Measurements from ENCODE around the gene EBI3. TPM values are rescaled to one million over a fixed set of nuclear protein-coding genes. Genes with fewer than 3 reads are reported as not detected.
"Not testable (repeated sequence)": the region's sequence is repeated elsewhere in the genome, so short reads cannot be mapped to it uniquely, and the experiment has no call there.

Gene EBI3
- total RNA-seq, 4 donors from 2014 or later, result 0.27 to 5.0 (median 0.44) TPM

DNA sequence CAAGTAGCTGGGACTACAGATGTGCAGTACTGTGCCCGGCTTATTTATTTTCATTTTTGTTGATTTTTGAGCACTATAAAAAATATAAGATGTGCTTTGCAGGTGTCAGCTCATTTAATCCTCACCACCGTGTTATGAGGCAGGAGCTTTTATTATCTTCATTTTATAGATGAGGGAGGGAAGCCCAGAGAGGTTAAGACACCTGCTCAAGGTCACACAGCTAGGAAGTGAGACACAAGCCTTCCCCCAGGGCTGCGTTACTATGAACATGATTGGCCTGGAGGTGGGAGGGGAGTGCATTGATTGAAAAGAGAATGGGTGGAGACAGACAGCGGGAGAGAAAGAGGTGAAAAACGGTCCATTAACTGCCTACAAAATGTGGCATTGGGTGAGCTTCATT, 39.7 kb upstream of the EBI3 start:
- H3K27me3 ChIP-seq, result peaks cover 0 to 60% (median 0%) of the 10 kb centered on the region in 4 donors
- H3K4me1 ChIP-seq, result peaks cover 0 to 3% (median 0%) of the 10 kb centered on the region in 3 donors
- no peak for DNase-seq
- no peaks in the 10 kb centered on the region for H3K9me3 ChIP-seq
- H3K36me3 ChIP-seq, result no peaks in the 10 kb centered on the region
- no peak overlapping the region for H3K4me3 ChIP-seq
- TF ChIP-seq, protein P1, sequence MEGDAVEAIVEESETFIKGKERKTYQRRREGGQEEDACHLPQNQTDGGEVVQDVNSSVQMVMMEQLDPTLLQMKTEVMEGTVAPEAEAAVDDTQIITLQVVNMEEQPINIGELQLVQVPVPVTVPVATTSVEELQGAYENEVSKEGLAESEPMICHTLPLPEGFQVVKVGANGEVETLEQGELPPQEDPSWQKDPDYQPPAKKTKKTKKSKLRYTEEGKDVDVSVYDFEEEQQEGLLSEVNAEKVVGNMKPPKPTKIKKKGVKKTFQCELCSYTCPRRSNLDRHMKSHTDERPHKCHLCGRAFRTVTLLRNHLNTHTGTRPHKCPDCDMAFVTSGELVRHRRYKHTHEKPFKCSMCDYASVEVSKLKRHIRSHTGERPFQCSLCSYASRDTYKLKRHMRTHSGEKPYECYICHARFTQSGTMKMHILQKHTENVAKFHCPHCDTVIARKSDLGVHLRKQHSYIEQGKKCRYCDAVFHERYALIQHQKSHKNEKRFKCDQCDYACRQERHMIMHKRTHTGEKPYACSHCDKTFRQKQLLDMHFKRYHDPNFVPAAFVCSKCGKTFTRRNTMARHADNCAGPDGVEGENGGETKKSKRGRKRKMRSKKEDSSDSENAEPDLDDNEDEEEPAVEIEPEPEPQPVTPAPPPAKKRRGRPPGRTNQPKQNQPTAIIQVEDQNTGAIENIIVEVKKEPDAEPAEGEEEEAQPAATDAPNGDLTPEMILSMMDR (IDR thresholded peaks at IDR 0.05), result no peak
- TF ChIP-seq POLR2A (IDR thresholded peaks at IDR 0.05), result no peak
- WGBS, 2 donors, result 50 to 67% methylated on average over 5 of the region's 5 CpGs
- H3K27ac ChIP-seq, result no peak overlapping the region
- intact Hi-C loops (cut with DNase I), result no loop called here

DNA sequence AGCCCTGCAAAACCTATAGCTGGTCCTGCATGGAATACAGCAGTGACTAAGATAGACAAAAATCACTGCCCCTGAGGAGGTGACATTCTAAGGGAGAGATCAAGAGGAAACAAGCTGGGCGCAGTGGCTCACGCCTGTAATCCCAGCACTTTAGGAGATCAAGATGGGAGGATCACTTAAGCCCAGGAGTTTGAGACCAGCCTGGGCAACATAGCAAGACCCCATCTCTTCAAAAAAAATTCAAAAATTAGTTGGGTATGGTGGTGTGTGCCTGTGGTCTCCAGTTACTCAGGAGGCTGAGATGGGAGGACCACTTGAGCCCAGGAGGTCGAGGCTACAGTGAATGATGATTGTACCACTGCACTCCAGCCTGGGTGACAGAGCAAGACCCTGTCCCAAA, 36.8 kb upstream of the EBI3 start:
- H3K27ac ChIP-seq; H3K4me3 ChIP-seq; H3K36me3 ChIP-seq; DNase-seq; H3K9me3 ChIP-seq; H3K4me1 ChIP-seq; intact Hi-C loops (cut with DNase I): not testable (repeated sequence)
- peaks cover 0 to 78% (median 8%) of the 10 kb centered on the region in 4 donors for H3K27me3 ChIP-seq
- WGBS, 2 donors, result 50 to 81% methylated on average over 1 to 3 of the region's 3 CpGs

DNA sequence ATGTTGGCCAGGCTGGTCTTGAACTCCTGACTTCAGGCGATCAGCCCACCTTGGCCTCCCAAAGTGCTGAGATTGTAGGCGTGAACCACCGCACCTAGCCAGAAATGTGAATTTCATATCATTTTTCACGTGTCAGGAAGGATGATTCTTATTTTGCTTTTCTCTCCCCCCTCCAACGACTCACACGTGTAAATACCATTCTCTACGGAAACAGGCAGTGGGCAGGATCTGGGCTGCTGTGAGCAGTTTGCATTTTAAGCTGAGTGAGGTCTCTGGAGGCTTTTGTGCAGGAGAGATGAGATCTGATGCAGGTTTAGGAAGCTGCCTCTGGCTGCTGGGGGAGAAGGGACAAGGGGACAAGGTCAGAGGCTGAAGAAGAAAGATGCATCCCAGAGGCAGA, 35.0 kb upstream of the EBI3 start:
- H3K36me3 ChIP-seq, result no peaks in the 10 kb centered on the region
- TF ChIP-seq, protein P1 (IDR thresholded peaks at IDR 0.05), result no peak
- TF ChIP-seq POLR2A (IDR thresholded peaks at IDR 0.05), result no peak
- H3K27ac ChIP-seq, result no peak overlapping the region
- H3K27me3 ChIP-seq, result peaks cover 6 to 92% (median 13%) of the 10 kb centered on the region in 4 donors
- H3K4me1 ChIP-seq, result peaks cover 0 to 9% (median 7%) of the 10 kb centered on the region in 3 donors
- intact Hi-C loops (cut with DNase I), result no loop called here
- 39 to 41% methylated on average over 7 of the region's 7 CpGs for WGBS, 2 donors
- DNase-seq, result no peak
- H3K9me3 ChIP-seq, result no peaks in the 10 kb centered on the region
- H3K4me3 ChIP-seq, result no peak overlapping the region

DNA sequence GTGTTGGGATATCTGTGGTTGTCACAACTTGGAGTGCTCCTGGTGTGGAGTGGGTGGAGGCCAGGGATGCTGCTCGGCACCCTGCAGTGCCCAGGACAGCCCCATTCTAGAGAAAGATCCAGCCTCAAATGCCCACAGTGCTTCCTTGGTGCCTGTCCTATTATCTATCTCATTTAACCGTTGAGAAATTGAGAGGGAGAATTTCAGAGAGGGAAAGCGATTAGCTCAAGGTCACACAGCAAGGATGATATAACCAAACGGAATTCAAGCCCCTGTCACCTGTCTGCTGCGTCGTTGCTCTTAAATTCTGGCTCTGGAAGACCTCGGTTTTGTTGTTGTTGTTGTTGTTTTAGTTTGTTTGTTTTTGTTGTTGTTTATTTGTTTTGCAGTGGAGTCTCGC, 33.3 kb upstream of the EBI3 start:
- no peaks in the 10 kb centered on the region for H3K36me3 ChIP-seq
- H3K27me3 ChIP-seq, result peaks cover 6 to 92% (median 13%) of the 10 kb centered on the region in 4 donors
- WGBS, 2 donors, result 70 to 77% methylated on average over 7 to 8 of the region's 8 CpGs
- H3K9me3 ChIP-seq, result no peaks in the 10 kb centered on the region
- no peak overlapping the region for H3K4me3 ChIP-seq
- no peak overlapping the region for H3K27ac ChIP-seq
- no peak for TF ChIP-seq POLR2A (IDR thresholded peaks at IDR 0.05)
- TF ChIP-seq, protein P1 (IDR thresholded peaks at IDR 0.05), result no peak
- DNase-seq, result no peak
- intact Hi-C loops (cut with DNase I), result no loop called here
- H3K4me1 ChIP-seq, result peaks cover 0 to 9% (median 7%) of the 10 kb centered on the region in 3 donors

DNA sequence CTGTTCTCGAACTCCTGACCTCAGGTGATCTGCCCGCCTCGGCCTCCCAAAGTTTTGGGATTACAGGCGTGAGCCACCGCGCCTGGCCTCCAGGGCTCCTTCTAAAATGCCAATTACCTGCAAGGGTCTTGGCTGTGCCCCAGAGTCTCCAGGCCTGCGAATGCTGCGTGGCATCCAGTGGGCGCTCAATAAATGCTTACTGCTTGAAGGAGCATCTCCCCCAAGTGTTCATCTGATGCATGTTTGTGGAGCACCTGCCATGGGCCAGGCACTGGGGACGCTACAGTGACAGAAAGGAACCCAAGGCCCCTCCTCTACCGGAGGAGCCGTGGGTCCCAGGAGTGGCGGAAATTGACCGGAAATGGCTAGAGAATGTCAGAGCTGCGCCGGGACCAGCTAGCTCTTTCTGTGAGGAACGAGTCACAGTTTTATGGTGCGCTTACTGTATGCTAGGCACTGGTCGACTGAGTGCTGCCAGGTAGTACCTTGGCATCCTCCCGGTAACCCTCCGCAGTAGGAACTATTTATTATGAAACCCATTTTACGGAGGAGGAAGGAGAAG, 32.7 kb upstream of the EBI3 start:
- no peak for TF ChIP-seq POLR2A (IDR thresholded peaks at IDR 0.05)
- TF ChIP-seq, protein P1 (IDR thresholded peaks at IDR 0.05), result no peak
- Histone ChIP-seq H3K4me3 (no peak overlapping the region), H3K9me3 (no peaks in the 10 kb centered on the region), H3K27me3 (peaks cover 6 to 87% (median 13%) of the 10 kb centered on the region in 4 donors), H3K36me3 (no peaks in the 10 kb centered on the region), H3K4me1 (peaks cover 0 to 9% (median 7%) of the 10 kb centered on the region in 3 donors), H3K27ac (no peak overlapping the region)
- 79 to 91% methylated on average over 14 to 21 of the region's 22 CpGs for WGBS, 2 donors
- intact Hi-C loops (cut with DNase I), result no loop called here
- no peak for DNase-seq

DNA sequence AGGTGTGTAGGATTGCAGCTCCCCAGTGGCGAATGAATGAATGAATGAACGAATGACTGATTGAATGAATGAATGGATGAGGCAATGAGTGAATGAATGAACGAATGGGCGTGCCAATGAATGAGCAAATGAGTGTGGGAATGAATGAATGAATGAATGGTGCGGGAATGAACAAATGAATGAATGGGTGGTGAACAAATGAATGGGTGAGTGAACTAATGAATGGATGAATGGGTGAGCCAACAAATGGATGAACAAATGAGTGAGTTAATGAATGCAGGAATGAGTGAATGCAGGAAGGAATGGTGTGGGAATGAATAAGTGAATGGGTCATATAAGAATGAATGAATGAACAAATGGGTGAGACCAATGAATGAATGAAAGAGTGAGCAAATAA, 32.1 kb upstream of the EBI3 start:
- H3K4me3 ChIP-seq, result no peak overlapping the region
- no peak overlapping the region for H3K27ac ChIP-seq
- 77 to 84% methylated on average over 5 of the region's 5 CpGs for WGBS, 2 donors
- H3K4me1 ChIP-seq, result peaks cover 0 to 9% (median 7%) of the 10 kb centered on the region in 3 donors
- intact Hi-C loops (cut with DNase I), result no loop called here
- H3K9me3 ChIP-seq, result no peaks in the 10 kb centered on the region
- TF ChIP-seq, protein P1 (IDR thresholded peaks at IDR 0.05), result no peak
- TF ChIP-seq POLR2A (IDR thresholded peaks at IDR 0.05), result no peak
- H3K36me3 ChIP-seq, result no peaks in the 10 kb centered on the region
- no peak for DNase-seq
- peaks cover 6 to 84% (median 13%) of the 10 kb centered on the region in 4 donors for H3K27me3 ChIP-seq
